Tibial nerve (tissue), 4 donors: ENCODE measurements around the gene SMU1.

ENCODE experiments used
- CTCF ChIP-seq, 5 experiments: fragments of 200-600 bp in 3 of 5; fragments of 450-650 bp in 2 of 5; sonication (generic) in 3 of 5; IDR thresholded peaks; one replicate each; pipeline ENCODE4 v1.5.1; 2016 to 2019; ENCODE audit warnings: antibody characterized with exemption in 5 of 5, mild to moderate bottlenecking in 3 of 5, moderate library complexity in 2 of 5
- EP300 ChIP-seq, 2 donors: sonication (generic); formaldehyde crosslinking; IDR thresholded peaks; one replicate each; pipeline ENCODE4 v1.6.1; 2017; ENCODE audit warnings: antibody characterized with exemption in 2 of 2, mild to moderate bottlenecking in 1 of 2
- POLR2A ChIP-seq, 2 donors: fragments of 450-650 bp; IDR thresholded peaks; one replicate each; pipeline ENCODE4 v1.6.1; 2017; ENCODE audit warnings: antibody characterized with exemption in 2 of 2, mild to moderate bottlenecking in 2 of 2, moderate library complexity in 2 of 2

DNA sequence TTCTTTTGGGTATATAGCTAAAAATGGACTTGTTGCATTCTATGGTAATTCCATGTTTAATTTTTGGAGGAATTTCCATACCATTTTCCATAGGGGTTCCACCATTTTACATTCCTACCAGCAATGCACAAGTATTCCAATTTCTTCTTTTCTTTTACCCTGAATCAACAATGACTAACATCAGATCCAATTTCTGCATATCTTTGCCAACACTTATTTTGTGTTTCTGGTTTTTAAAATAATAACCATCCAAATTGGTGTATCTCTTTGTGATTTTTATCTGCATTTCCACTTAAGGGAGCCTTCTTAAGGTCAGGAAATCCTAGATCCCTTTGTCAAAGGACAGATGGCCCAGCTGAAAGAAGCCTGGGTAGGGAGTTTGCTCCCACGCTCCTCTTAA, 29.5 kb upstream of the SMU1 start:
- no peak for TF ChIP-seq CTCF (IDR thresholded peaks at IDR 0.05)
- TF ChIP-seq POLR2A (IDR thresholded peaks at IDR 0.05) = no peak
- no peak for TF ChIP-seq EP300 (IDR thresholded peaks at IDR 0.05)
